ENCODE data around the gene LRRK1.

DNA sequence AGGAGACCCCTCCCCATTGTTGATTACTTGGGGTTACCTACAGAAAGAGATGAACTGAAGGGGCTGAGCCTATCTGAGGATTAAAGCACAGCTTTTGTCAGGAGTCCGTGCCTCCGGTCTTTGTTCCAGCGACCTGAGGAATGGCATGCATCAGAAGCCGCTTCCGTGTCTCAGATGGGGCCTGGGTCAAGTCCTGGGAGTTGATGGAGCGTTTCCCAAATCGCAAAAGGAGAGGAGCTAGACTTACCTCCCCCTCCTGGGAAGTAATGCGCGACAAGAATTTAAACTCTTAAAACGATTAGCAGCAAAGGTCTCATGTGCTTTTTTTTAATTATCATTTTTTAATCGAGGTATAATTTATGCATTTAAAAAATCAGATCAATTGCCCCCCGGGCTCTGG, 40.5 kb upstream of the LRRK1 start:
- no peak for TF ChIP-seq EZH2 (IDR thresholded peaks at IDR 0.05; ENCODE audit: borderline replicate concordance, low read depth, low read length, severe bottlenecking)
- TF ChIP-seq, protein P1, sequence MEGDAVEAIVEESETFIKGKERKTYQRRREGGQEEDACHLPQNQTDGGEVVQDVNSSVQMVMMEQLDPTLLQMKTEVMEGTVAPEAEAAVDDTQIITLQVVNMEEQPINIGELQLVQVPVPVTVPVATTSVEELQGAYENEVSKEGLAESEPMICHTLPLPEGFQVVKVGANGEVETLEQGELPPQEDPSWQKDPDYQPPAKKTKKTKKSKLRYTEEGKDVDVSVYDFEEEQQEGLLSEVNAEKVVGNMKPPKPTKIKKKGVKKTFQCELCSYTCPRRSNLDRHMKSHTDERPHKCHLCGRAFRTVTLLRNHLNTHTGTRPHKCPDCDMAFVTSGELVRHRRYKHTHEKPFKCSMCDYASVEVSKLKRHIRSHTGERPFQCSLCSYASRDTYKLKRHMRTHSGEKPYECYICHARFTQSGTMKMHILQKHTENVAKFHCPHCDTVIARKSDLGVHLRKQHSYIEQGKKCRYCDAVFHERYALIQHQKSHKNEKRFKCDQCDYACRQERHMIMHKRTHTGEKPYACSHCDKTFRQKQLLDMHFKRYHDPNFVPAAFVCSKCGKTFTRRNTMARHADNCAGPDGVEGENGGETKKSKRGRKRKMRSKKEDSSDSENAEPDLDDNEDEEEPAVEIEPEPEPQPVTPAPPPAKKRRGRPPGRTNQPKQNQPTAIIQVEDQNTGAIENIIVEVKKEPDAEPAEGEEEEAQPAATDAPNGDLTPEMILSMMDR (IDR thresholded peaks at IDR 0.05; ENCODE audit: borderline replicate concordance, extremely low read depth, low read length, poor library complexity, severe bottlenecking) = no peak
